Lung microvascular endothelial cell (primary cell): ENCODE data around the gene LGSN. TPM values are rescaled to one million over a fixed set of nuclear protein-coding genes. Genes with fewer than 3 reads are reported as not detected.
"Not testable (repeated sequence)": the region's sequence is repeated elsewhere in the genome, so short reads cannot be mapped to it uniquely, and the experiment has no call there.

Source experiments
- DNase-seq, 2 donors: peaks; one replicate each; pipeline versions ENCODE4 v3.0.0 to v3.0.0-alpha.2; 2010; ENCODE audit warnings: low read depth in 2 of 2
- total RNA-seq: library from RNA; depleted of rRNA; stranded (reverse); fragments of >200 nt; gene quantifications from 2 replicates; pipeline ENCODE4 v1.2.1, GENCODE V29; 2014

Gene LGSN
- total RNA-seq, 1 donor from 2014 or later = not detected

DNA sequence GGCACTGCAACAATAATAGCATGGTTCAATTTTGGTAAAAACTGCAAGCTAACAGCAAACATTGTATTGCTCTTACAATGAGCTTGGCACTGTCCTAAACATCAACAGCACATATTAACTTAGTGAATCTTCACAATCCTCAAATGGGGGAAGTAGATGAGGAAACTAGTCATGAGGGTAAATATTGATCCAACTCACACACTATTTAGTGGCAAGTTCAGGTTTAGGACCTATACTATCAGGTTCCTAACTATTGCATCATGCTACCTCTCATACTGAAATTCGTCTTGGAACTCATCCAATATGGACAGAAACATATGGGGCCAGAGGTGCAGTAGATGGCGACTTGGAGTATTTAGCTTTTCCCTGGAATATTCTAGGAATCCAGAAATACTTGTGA is 74.4 kb downstream of the LGSN start:
- DNase-seq = no peak

DNA sequence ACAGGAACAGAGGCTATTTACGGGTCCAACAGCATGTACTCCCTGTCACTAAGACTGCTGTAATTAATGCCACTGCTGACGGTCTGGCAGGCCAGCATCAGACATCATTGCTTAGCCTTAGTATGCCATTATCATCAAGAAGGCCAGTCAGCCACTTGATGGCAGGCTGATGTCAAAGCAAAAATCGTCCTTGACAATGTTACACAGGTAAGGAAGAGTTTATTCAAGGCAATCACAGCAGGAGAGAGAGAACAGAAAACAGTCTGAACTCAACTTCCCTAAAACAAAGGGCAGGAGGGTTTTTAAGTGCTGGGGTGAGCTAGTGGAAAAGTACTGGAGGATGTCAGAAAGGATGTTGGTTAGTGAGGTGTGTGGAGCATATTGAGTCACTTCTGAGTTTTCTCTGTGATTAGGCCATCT is 83.4 kb downstream of the LGSN start:
- no peak for DNase-seq

DNA sequence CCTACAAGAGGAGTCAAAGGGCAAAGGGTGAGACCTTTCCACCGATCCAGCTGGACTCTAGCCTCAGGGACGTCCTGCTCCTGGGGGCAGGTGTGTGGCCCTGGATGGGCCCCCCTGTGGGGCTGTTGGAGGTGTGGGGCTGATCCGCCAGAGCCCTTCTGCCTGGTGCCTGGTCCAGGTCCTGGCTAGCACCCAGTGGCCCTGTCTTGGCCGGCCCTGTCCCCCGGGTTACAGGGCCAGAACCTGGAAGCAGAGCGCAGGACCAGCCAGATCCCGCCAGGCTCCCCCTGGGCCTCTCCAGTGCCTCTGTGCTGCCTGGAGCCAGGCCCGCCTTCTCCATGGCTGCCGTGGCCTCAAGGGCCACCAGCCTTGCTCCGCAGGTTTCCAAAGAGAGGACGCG is 89.3 kb downstream of the LGSN start:
- DNase-seq = not testable (repeated sequence)

DNA sequence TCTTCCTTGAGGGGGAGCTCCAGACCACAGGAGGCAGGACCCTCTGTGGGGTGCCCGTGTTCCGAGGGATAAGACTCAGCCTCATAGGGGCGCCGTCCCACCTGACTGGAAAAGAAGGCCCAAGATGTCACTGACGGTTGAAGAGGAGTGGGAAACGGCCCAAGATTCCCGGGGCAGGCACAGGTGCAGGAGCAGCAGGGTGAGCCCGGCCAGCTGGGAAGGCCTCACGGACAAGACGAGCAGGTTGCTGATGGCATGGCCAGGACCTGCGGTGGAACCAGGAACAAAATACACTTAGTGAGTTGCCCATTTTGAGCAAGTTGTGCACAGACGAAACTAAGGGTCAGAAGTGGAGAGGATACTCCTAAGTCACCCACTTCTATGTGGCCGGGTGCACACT is 89.8 kb downstream of the LGSN start:
- DNase-seq = not testable (repeated sequence)

DNA sequence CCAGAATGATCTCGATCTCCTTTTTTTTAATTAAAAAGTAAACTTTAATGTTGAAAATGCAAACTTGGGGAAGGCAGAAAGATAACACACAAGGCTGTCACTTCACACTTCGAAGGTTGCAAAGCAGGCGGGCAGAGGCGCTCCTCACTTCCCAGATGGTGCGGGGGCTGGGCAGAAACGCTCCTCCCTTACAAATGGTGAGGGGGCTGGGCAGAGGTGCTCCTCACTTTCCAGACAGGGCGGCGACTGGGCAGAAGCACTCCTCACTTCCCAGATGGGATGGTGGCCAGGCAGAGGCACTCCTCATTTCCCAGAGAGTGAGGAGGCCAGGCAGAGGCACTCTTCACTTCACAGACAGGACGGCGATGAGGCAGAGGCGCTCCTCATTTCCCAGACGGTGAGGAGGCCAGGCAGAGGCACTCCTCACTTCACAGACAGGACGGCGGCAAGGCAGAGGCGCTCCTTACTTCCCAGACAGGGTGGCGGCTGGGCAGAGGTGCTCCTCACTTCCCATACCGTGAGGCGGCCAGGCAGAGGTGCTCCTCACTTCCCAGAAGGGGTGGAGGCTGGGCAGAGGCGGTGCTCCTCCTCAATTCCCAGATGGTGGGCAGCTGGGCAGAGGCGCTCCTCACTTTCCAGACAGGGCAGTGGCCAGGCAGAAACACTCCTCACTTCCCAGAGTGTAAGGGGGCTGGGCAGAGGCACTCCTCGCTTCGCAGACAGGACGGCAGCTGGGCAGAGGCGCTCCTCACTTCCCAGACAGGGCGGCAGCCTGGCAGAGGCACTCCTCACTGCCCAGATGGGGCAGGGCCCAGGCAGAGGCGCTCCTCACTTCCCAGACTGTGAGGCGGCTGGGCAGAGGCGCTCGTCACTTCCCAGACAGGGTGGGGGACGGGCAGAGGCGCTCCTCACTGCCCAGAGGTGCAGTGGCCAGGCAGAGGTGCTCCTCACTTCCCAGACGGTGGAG is 91.6 kb downstream of the LGSN start:
- DNase-seq = not testable (repeated sequence)

DNA sequence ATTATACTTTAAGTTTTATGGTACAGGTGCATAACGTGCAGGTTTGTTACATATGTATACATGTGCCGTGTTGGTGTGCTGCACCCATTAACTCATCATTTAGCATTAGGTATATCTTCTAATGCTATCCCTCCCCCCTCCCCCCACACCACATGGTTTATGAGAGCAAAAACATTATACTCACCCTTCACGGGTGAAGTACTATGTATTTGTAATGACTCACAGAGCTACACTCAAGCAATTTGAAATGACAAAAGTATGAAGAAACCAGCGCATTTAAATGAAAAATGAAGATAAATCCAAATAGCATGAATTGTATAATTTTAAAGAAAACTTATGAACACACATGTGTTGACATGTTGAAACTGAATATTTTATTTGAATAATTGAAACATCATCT is 93.8 kb downstream of the LGSN start:
- DNase-seq = not testable (repeated sequence)

Other genes starting within 250 kb of the LGSN start
- 1.7 and 3.4 TPM in 2 replicates for gene FKBP1C, start 108.5 kb downstream of the LGSN start, total RNA-seq